ENCODE results near the gene TDRD5.

DNA sequence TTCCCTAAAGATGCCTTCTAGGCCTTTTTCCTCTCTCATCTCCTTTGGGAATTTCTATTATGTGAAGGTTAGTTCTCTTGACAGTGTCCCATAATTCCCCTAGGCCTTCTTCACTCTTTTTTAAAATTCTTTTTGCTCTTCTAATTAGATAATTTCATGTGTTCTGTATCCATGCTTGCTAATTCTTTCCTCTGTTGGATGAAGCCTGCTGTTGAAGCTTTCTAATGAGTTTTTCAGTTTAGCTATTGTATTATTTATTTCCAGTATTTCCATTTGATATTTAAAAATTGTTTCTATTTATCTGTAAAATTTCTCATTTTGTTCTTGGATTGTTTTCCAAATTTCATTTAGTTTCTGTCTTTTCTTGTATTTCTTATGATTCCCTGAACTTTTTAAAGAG lies 123.0 kb downstream of the TDRD5 start:
- TF ChIP-seq, protein P1, sequence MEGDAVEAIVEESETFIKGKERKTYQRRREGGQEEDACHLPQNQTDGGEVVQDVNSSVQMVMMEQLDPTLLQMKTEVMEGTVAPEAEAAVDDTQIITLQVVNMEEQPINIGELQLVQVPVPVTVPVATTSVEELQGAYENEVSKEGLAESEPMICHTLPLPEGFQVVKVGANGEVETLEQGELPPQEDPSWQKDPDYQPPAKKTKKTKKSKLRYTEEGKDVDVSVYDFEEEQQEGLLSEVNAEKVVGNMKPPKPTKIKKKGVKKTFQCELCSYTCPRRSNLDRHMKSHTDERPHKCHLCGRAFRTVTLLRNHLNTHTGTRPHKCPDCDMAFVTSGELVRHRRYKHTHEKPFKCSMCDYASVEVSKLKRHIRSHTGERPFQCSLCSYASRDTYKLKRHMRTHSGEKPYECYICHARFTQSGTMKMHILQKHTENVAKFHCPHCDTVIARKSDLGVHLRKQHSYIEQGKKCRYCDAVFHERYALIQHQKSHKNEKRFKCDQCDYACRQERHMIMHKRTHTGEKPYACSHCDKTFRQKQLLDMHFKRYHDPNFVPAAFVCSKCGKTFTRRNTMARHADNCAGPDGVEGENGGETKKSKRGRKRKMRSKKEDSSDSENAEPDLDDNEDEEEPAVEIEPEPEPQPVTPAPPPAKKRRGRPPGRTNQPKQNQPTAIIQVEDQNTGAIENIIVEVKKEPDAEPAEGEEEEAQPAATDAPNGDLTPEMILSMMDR (IDR thresholded peaks at IDR 0.05) = no peak
- TF ChIP-seq POLR2A (IDR thresholded peaks at IDR 0.05) (no peak), POLR2AphosphoS5 (IDR thresholded peaks at IDR 0.05) (no peak), EP300 (IDR thresholded peaks at IDR 0.05) (no peak)
